C4-2B (cell line): Measurements from ENCODE around the gene RSBN1.

Source experiments
- H3K27ac ChIP-seq: fragments of 450-650 bp; 2 replicates; pipeline ENCODE4 v1.5.1; 2017
- ZFX ChIP-seq: fragments of 450-650 bp; IDR thresholded peaks from 2 replicates; pipeline ENCODE4 v1.6.1; 2017
- TF ChIP-seq, protein P1 (sequence below): fragments of 450-650 bp; conservative IDR thresholded peaks from 2 replicates; pipeline ENCODE4 v1.5.1; 2017; ENCODE audit warnings: mild to moderate bottlenecking

The RSBN1 gene

DNA sequence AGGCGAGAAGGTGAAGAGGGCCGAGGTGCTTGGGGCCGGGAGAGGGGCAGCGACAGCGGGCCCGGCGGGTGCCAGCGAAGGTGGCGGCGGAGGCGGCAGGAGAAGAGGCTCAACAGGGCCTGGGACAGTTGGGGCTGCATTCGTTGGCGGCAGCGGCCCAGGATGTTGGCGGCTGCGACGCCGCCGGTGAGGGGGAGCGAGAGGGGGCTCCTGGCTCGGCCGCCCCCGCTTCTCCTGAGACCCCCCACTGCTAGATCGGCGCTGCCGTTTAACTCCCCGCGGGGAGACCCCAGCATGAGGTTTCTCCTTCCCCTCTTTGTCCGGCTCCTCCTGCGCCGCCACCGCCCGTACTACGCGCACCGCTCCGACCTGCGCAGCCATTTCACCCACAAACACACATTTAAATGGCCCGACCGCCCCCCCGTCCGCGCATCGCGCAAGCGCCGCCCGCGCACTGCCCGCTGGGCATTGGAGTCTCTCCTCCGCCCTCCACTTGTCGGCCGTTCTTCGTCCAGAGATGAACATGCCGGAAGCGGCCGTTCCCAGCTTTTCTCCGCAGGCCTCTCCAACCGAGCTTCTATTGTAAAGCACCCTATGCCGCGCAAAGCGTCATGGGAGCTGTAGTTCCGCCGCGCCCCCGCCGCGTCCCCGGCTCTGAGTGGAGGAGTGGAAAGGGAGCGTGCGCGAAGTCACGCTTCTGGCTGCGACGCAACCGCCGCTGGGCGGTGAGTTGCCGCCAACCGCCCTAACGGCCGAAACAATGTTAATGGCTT lies at the start of gene RSBN1:
TSS of gene RSBN1 (minus strand) at position 589 of the 773 bp plus-strand sequence. CDS start at position 525, 64 bp downstream.
- TF ChIP-seq ZFX, result peak; percentile 80
- TF ChIP-seq, protein P1, sequence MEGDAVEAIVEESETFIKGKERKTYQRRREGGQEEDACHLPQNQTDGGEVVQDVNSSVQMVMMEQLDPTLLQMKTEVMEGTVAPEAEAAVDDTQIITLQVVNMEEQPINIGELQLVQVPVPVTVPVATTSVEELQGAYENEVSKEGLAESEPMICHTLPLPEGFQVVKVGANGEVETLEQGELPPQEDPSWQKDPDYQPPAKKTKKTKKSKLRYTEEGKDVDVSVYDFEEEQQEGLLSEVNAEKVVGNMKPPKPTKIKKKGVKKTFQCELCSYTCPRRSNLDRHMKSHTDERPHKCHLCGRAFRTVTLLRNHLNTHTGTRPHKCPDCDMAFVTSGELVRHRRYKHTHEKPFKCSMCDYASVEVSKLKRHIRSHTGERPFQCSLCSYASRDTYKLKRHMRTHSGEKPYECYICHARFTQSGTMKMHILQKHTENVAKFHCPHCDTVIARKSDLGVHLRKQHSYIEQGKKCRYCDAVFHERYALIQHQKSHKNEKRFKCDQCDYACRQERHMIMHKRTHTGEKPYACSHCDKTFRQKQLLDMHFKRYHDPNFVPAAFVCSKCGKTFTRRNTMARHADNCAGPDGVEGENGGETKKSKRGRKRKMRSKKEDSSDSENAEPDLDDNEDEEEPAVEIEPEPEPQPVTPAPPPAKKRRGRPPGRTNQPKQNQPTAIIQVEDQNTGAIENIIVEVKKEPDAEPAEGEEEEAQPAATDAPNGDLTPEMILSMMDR, result no peak; the same call in 1 of the 2 replicates
- H3K27ac ChIP-seq, result peak within 1 kb of the TSS; percentile 69

DNA sequence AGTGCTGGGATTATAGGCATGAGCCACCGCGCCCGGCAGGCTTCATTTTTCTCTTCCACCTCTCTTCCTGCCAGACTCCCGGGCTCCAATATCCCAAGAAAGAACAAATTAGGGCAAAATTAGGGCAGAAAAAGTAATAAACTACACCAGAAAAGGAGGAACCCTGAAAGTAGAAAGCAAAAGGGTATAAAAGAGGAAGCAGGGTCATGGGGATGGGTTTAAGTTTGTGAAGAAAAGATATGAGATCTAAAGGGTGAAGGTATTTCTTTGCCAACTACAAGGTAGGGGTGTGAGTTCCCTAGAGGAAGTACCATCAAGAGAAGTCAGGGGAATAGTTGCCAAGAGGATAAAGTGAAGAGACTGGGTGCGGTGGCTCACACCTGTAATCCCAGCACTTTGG lies 49.4 kb upstream of the RSBN1 start:
- H3K27ac ChIP-seq, result no peak overlapping the region
- TF ChIP-seq, protein P1, result no peak
- no peak for TF ChIP-seq ZFX

DNA sequence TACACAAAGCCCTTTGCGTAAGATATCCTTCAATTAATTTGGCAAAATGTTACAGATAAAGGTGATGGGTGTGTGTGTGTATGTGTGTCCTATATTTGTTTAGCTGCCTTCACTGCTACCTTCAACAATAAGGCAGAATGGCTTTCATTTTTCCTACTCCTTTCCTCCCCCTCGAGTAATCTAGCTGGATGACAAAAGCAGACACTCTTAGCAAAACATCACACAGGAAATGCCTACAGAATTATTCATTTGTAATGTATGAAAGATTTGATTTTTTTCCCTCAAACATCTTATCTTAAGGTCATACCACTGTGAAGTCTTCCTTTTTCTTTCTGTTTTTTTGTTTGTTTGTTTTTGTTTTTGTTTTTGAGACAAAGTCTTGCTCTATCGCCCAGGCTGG lies 48.6 kb upstream of the RSBN1 start:
- H3K27ac ChIP-seq, result no peak overlapping the region
- TF ChIP-seq, protein P1, result no peak
- no peak for TF ChIP-seq ZFX

DNA sequence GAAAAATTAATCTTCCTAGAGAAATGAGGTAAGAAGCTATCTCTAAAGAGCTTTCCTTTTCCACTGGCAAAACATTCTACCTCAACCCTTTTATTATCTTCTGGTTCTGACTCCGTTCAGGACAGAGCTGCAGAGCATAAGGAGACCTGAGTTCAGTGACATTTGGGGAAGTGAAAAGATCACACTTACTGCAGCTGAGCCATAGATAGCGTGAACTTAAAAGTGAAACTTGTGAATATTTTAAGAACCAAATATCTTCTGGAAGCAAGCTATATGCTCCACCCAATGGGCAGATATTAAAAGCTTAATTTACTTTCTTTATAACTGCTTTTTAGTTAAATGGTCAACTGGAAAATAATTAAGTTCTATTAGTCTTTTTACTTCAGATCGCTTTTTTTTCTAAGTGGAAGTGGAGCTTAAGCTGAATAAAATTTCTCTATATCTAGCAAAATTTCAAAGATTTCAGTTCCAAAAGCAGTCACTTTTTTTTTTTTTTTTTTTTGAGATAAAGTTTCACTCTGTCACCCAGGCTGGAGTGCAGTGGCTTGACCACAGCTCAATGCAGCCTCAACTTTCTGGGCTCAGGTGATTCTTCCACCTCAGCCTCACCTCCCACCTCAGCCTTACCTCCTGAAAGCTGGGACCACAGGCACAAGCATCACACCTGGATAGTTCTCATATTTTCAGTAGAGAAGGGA lies 47.4 kb upstream of the RSBN1 start:
- TF ChIP-seq, protein P1, result no peak
- no peak for TF ChIP-seq ZFX
- H3K27ac ChIP-seq, result no peak overlapping the region

DNA sequence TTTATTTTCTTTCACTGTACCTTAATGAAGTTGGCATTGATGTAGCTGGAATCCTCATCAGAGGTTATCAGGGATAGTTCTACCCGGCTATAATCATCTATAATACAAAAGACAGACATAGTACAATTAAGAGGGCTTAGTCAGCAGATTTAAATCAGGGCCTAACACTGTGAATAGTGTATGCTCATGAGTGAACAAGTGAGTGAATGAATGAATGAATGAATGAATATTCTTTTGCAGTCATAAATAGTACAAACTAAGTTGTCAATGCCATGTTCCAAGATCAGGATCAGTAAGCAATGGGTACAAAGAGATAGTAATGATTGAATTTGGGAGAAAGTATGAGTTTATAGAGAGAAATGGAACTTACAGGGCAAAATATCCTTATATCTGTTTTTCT lies 46.7 kb upstream of the RSBN1 start:
- H3K27ac ChIP-seq, result no peak overlapping the region

DNA sequence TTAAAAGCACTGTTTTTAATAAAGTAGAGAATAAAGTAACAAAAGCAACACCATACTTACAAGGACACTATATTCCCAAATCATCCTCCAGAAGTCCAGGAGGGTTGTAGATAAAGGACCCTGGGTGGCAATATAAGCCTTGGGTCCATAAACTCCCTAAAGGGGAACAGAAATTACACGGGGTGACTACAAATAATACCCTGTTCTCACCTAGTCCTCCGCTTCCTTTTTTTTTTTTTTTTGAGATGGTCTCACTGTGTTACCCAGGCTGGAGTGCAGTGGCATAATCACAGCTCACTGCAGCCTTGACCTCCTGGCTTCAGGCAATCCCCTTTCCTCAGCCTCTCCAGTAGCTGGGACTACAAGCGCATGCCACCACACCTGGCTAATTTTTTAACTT lies 46.1 kb upstream of the RSBN1 start:
- no peak overlapping the region for H3K27ac ChIP-seq
- TF ChIP-seq, protein P1, result no peak
- TF ChIP-seq ZFX, result no peak

More for the DNA sequence above, 46.7 kb upstream of the RSBN1 start:
- TF ChIP-seq, protein P1, result no peak
- no peak for TF ChIP-seq ZFX

DNA sequence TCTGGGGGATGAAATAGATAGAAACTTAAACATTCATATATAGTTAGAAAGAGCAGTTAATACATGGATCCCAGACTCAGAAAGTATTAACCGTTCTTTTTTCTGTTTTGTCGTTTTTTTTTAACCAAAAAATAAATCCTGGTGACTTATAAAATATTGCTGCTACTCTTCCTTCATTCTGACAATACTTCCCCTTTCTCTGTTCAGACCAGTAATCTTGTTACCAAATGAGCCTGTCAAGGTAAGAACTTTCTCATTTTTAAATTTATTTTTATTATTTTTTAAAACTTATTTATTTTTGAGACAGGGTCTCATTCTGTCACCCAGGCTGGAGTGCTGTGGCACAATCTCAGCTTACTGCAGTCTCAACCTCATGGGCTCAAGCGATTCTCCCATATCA lies 45.5 kb upstream of the RSBN1 start:
- TF ChIP-seq ZFX, result no peak
- TF ChIP-seq, protein P1, result no peak

More for the DNA sequence above, 45.5 kb upstream of the RSBN1 start:
- H3K27ac ChIP-seq, result no peak overlapping the region
